GM19351 (cell line): Measurements from ENCODE around the gene CCDC9.
"Not testable (repeated sequence)": the region's sequence is repeated elsewhere in the genome, so short reads cannot be mapped to it uniquely, and the experiment has no call there.

Experiments used
- ATAC-seq: cut with Tn5 transposase; IDR thresholded peaks from one replicate; pipeline ENCODE4 v1.9.1; 2021; ENCODE audit warnings: mild to moderate bottlenecking, moderate library complexity; ENCODE audit not compliant: unreplicated experiment

Gene CCDC9

GRCh38 chr19:47283405-47284059 is 27.2 kb downstream of the CCDC9 start:
- ATAC-seq = no peak

- no peak for ATAC-seq
Observed at GRCh38 chr19:47284324-47284899, 28.1 kb downstream of the CCDC9 start.

GRCh38 chr19:47296036-47296435 is 39.7 kb downstream of the CCDC9 start:
- no peak for ATAC-seq

GRCh38 chr19:47300867-47301266 is 44.5 kb downstream of the CCDC9 start:
- not testable (repeated sequence) for ATAC-seq

GRCh38 chr19:47302249-47302648 is 45.9 kb downstream of the CCDC9 start:
- ATAC-seq = no peak

GRCh38 chr19:47303966-47304365 is 47.6 kb downstream of the CCDC9 start:
- no peak for ATAC-seq

GRCh38 chr19:47305309-47305751 is 49.0 kb downstream of the CCDC9 start:
- ATAC-seq = no peak

- no peak for ATAC-seq
Observed at GRCh38 chr19:47306303-47306702, 50.0 kb downstream of the CCDC9 start.

GRCh38 chr19:47309038-47309437 is 52.7 kb downstream of the CCDC9 start:
- ATAC-seq = no peak

GRCh38 chr19:47309608-47310007 is 53.3 kb downstream of the CCDC9 start, which contains the start of gene C5AR1:
Gene C5AR1, plus strand, starts transcription at chr19:47309861. Its CDS starts 35 bp downstream, at chr19:47309896.
- ATAC-seq = no peak

- ATAC-seq = no peak
Observed at GRCh38 chr19:47310323-47310722, 54.0 kb downstream of the CCDC9 start.

GRCh38 chr19:47310819-47311218 is 54.5 kb downstream of the CCDC9 start:
- ATAC-seq = no peak

- no peak for ATAC-seq
Observed at GRCh38 chr19:47312366-47313006, 56.2 kb downstream of the CCDC9 start.

GRCh38 chr19:47313754-47314295 is 57.5 kb downstream of the CCDC9 start:
- ATAC-seq = no peak

- no peak for ATAC-seq
Observed at GRCh38 chr19:47315125-47315821, 58.9 kb downstream of the CCDC9 start.

GRCh38 chr19:47316513-47316912 is 60.2 kb downstream of the CCDC9 start:
- no peak for ATAC-seq

- no peak for ATAC-seq
Observed at GRCh38 chr19:47319923-47320871, 63.9 kb downstream of the CCDC9 start.
